Ishikawa (cell line): ENCODE data around the gene ELP2.

Experiments
- CEBPB ChIP-seq: IDR thresholded peaks from 2 replicates; pipeline ENCODE4 v1.6.1; 2012
- CREB1 ChIP-seq: IDR thresholded peaks from 2 replicates; pipeline ENCODE4 v1.6.1; 2012; ENCODE audit warnings: low read depth
- EGR1 ChIP-seq: IDR thresholded peaks from 2 replicates; pipeline ENCODE4 v1.6.1; 2012
- EP300 ChIP-seq: IDR thresholded peaks from 2 replicates; pipeline ENCODE4 v1.6.1; 2012; ENCODE audit warnings: borderline replicate concordance
- FOXM1 ChIP-seq: IDR thresholded peaks from 2 replicates; pipeline ENCODE4 v1.6.1; 2012; ENCODE audit warnings: low read depth, borderline replicate concordance
- MAX ChIP-seq: IDR thresholded peaks from 2 replicates; pipeline ENCODE4 v1.6.1; 2012
- NFIC ChIP-seq: IDR thresholded peaks from 2 replicates; pipeline ENCODE4 v1.6.1; 2012
- RAD21 ChIP-seq: IDR thresholded peaks from 2 replicates; pipeline ENCODE4 v1.6.1; 2012; ENCODE audit warnings: low read depth
- TAF1 ChIP-seq: IDR thresholded peaks from 2 replicates; pipeline ENCODE4 v1.6.1; 2012; ENCODE audit warnings: low read depth, mild to moderate bottlenecking
- TCF12 ChIP-seq: IDR thresholded peaks from 2 replicates; pipeline ENCODE4 v1.6.1; 2012; ENCODE audit warnings: low read depth
- TEAD4 ChIP-seq: IDR thresholded peaks from 2 replicates; pipeline ENCODE4 v1.6.1; 2012
- USF1 ChIP-seq: IDR thresholded peaks from 2 replicates; pipeline ENCODE4 v1.6.1; 2012
- YY1 ChIP-seq: IDR thresholded peaks from 2 replicates; pipeline ENCODE4 v1.6.1; 2012; ENCODE audit warnings: low read depth
- ZBTB7A ChIP-seq: IDR thresholded peaks from 2 replicates; pipeline ENCODE4 v1.6.1; 2012; ENCODE audit warnings: low read depth
- TF ChIP-seq, protein P1 (sequence below): IDR thresholded peaks from 2 replicates; pipeline ENCODE4 v1.6.1; 2012; ENCODE audit warnings: low read depth, mild to moderate bottlenecking

The ELP2 gene

GRCh38 chr18:36107477-36107876 is 22.2 kb upstream of the ELP2 start:
- TF ChIP-seq CEBPB (no peak), EGR1 (no peak), MAX (no peak), TEAD4 (no peak), RAD21 (no peak), USF1 (no peak), TAF1 (no peak)
- TF ChIP-seq, protein P1, sequence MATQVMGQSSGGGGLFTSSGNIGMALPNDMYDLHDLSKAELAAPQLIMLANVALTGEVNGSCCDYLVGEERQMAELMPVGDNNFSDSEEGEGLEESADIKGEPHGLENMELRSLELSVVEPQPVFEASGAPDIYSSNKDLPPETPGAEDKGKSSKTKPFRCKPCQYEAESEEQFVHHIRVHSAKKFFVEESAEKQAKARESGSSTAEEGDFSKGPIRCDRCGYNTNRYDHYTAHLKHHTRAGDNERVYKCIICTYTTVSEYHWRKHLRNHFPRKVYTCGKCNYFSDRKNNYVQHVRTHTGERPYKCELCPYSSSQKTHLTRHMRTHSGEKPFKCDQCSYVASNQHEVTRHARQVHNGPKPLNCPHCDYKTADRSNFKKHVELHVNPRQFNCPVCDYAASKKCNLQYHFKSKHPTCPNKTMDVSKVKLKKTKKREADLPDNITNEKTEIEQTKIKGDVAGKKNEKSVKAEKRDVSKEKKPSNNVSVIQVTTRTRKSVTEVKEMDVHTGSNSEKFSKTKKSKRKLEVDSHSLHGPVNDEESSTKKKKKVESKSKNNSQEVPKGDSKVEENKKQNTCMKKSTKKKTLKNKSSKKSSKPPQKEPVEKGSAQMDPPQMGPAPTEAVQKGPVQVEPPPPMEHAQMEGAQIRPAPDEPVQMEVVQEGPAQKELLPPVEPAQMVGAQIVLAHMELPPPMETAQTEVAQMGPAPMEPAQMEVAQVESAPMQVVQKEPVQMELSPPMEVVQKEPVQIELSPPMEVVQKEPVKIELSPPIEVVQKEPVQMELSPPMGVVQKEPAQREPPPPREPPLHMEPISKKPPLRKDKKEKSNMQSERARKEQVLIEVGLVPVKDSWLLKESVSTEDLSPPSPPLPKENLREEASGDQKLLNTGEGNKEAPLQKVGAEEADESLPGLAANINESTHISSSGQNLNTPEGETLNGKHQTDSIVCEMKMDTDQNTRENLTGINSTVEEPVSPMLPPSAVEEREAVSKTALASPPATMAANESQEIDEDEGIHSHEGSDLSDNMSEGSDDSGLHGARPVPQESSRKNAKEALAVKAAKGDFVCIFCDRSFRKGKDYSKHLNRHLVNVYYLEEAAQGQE: no peak

DNA sequence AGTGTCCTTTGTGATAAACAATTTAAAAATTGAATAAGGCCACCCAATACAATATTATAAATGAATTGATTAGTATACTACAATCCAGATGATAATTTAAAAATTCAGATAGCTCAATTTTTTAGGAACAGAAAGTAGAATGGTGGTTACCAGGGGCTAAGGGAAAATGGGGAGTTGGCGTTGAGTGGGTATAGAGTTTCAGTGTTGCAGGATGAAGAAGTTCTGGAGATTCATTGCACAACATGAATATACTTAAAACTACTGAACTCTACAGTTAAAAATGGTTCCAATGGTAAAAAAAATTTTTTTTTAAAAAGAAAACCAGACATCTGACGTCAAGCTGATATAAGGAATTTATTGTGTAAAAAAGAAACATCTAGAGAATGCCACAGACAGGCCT is 21.5 kb upstream of the ELP2 start:
- TF ChIP-seq TAF1: no peak
- no peak for TF ChIP-seq TEAD4
- TF ChIP-seq YY1: no peak
- TF ChIP-seq, protein P1: no peak
- TF ChIP-seq ZBTB7A: no peak
- TF ChIP-seq NFIC: no peak
- no peak for TF ChIP-seq CREB1
- TF ChIP-seq FOXM1: no peak
- TF ChIP-seq RAD21: no peak
- no peak for TF ChIP-seq EGR1
- no peak for TF ChIP-seq EP300
- no peak for TF ChIP-seq TCF12
- TF ChIP-seq MAX: no peak
- TF ChIP-seq USF1: no peak
- no peak for TF ChIP-seq CEBPB

GRCh38 chr18:36108601-36109000 is 21.1 kb upstream of the ELP2 start:
- TF ChIP-seq TEAD4 (no peak), YY1 (no peak), FOXM1 (no peak), MAX (no peak), TAF1 (no peak), TCF12 (no peak), CREB1 (no peak), RAD21 (no peak), EP300 (no peak), ZBTB7A (no peak), USF1 (no peak), EGR1 (no peak)
- TF ChIP-seq, protein P1: no peak

- no peak for TF ChIP-seq YY1
- TF ChIP-seq EP300: no peak
- TF ChIP-seq NFIC: no peak
These were observed 20.0 kb upstream of the ELP2 start for GRCh38 chr18:36109737-36110136.
